CD14-positive monocyte (primary cell): Measurements from ENCODE around the gene MAP3K7. TPM values are rescaled to one million over a fixed set of nuclear protein-coding genes. Genes with fewer than 3 reads are reported as not detected.

Experiments
- DNase-seq, 3 donors: peaks; one replicate each; pipeline ENCODE4 v3.0.0-alpha.2; 2011 to 2022
- H2AFZ ChIP-seq: 2 replicates; pipeline ENCODE4 v1.6.0; 2012; ENCODE audit warnings: mild to moderate bottlenecking, low read depth, low read length, inconsistent platforms; ENCODE audit not compliant: insufficient read depth, poor library complexity, severe bottlenecking
- H3K27ac ChIP-seq, 2 donors: 1 replicate in 1 of 2; 2 replicates in 1 of 2; pipeline ENCODE4 v1.5.1; 2012 to 2013; ENCODE audit warnings: low read length in 2 of 2, control low read depth in 1 of 2, inconsistent platforms in 1 of 2, low read depth in 1 of 2, mild to moderate bottlenecking in 1 of 2
- H3K27me3 ChIP-seq, 2 donors: one replicate each; pipeline versions ENCODE4 v1.6.0 to v1.6.1; 2011 to 2013; ENCODE audit warnings: low read length in 2 of 2; ENCODE audit not compliant: control insufficient read depth in 2 of 2, insufficient read depth in 2 of 2
- H3K36me3 ChIP-seq, 2 donors: replicated peaks in 1 of 2; 1 replicate in 1 of 2; 2 replicates in 1 of 2; pipeline versions ENCODE4 v1.5.1 to v1.6.1; 2012 to 2013; ENCODE audit warnings: low read length in 2 of 2, control low read depth in 1 of 2, inconsistent platforms in 1 of 2, mild to moderate bottlenecking in 1 of 2; ENCODE audit not compliant: insufficient read depth in 2 of 2, control insufficient read depth in 1 of 2
- H3K4me1 ChIP-seq, 2 donors: 1 replicate in 1 of 2; 2 replicates in 1 of 2; pipeline versions ENCODE4 v1.5.1 to v1.6.1; 2012 to 2013; ENCODE audit warnings: low read length in 2 of 2, control low read depth in 1 of 2, inconsistent platforms in 1 of 2, mild to moderate bottlenecking in 1 of 2, moderate library complexity in 1 of 2; ENCODE audit not compliant: insufficient read depth in 2 of 2, control insufficient read depth in 1 of 2
- H3K4me2 ChIP-seq: replicated peaks from 2 replicates; pipeline ENCODE3; 2012; ENCODE audit warnings: low read length, moderate library complexity, mild to moderate bottlenecking; ENCODE audit not compliant: poor library complexity, severe bottlenecking; ENCODE audit errors: extremely low read depth
- H3K4me3 ChIP-seq, 3 experiments: fragments of 200-600 bp in 1 of 3; sonication (generic) in 1 of 3; replicated peaks in 1 of 3; 1 replicate in 2 of 3; 2 replicates in 1 of 3; pipeline ENCODE4 v1.5.1; 2011 to 2013; ENCODE audit warnings: low read length in 3 of 3, mild to moderate bottlenecking in 3 of 3, control low read depth in 2 of 3, low read depth in 2 of 3, inconsistent platforms in 1 of 3, moderate library complexity in 1 of 3
- H3K79me2 ChIP-seq: 2 replicates; pipeline ENCODE4 v1.6.0; 2012; ENCODE audit warnings: mild to moderate bottlenecking, control low read depth, inconsistent platforms, low read length, moderate library complexity; ENCODE audit not compliant: insufficient read depth
- H3K9ac ChIP-seq: 2 replicates; pipeline ENCODE4 v1.6.0; 2017; ENCODE audit warnings: low read length, mild to moderate bottlenecking; ENCODE audit not compliant: insufficient read depth, poor library complexity, severe bottlenecking
- H3K9me3 ChIP-seq, 2 donors: replicated peaks in 1 of 2; 1 replicate in 1 of 2; 2 replicates in 1 of 2; pipeline versions ENCODE4 v1.5.1 to v1.6.1; 2012 to 2013; ENCODE audit warnings: low read length in 2 of 2, control low read depth in 1 of 2; ENCODE audit not compliant: control insufficient read depth in 1 of 2, insufficient read depth in 1 of 2
- H4K20me1 ChIP-seq: 2 replicates; pipeline ENCODE4 v1.6.0; 2012; ENCODE audit warnings: mild to moderate bottlenecking, low read length, control low read depth, moderate library complexity; ENCODE audit not compliant: insufficient read depth
- H3K27ac Mint-ChIP-seq, 7 donors: one replicate each; pipeline ENCODE4 v1.8.0; 2020; ENCODE audit warnings: mild to moderate bottlenecking in 7 of 7, mixed read lengths in 7 of 7, moderate library complexity in 6 of 7, inconsistent platforms in 2 of 7
- H3K27me3 Mint-ChIP-seq, 3 donors: one replicate each; pipeline ENCODE4 v1.8.0; 2021 to 2022; ENCODE audit warnings: low read depth in 3 of 3, mild to moderate bottlenecking in 3 of 3, mixed read lengths in 3 of 3, moderate library complexity in 3 of 3, inconsistent platforms in 1 of 3
- H3K36me3 Mint-ChIP-seq, 2 donors: one replicate each; pipeline ENCODE4 v1.8.0; 2020; ENCODE audit warnings: mixed read lengths in 2 of 2, inconsistent platforms in 1 of 2, mild to moderate bottlenecking in 1 of 2
- H3K4me1 Mint-ChIP-seq: one replicate; pipeline ENCODE4 v1.8.0; 2020; ENCODE audit warnings: mild to moderate bottlenecking, mixed read lengths
- H3K4me3 Mint-ChIP-seq, 2 donors: one replicate each; pipeline ENCODE4 v1.8.0; 2020; ENCODE audit warnings: mild to moderate bottlenecking in 2 of 2, mixed read lengths in 2 of 2, moderate library complexity in 1 of 2
- H3K9me3 Mint-ChIP-seq, 7 donors: one replicate each; pipeline ENCODE4 v1.8.0; 2020 to 2022; ENCODE audit warnings: mixed read lengths in 7 of 7, mild to moderate bottlenecking in 6 of 7, moderate library complexity in 6 of 7, inconsistent platforms in 2 of 7
- CTCF ChIP-seq: fragments of 200-600 bp; IDR thresholded peaks from one replicate; pipeline ENCODE4 v1.8.0; 2022; ENCODE audit warnings: antibody characterized with exemption, mild to moderate bottlenecking
- WGBS: methylation state at CpG from one replicate; pipeline ENCODE4 v1.1.5; 2013; ENCODE audit warnings: missing lambda C conversion rate; ENCODE audit not compliant: insufficient coverage; 5-methylcytosine and 5-hydroxymethylcytosine counted together
- intact Hi-C, 2 donors: fragments of 100-400 bp; cut with micrococcal nuclease; formaldehyde crosslinking; loops; one replicate each; pipeline versions ENCODE4 v1.15.0 to v1.15.1; 2023
- polyA plus RNA-seq, 3 donors: library from polyadenylated mRNA; depleted of rRNA in 1 of 3; unstranded in 2 of 3; stranded (reverse) in 1 of 3; fragments of 300-500 nt in 2 of 3; fragments of >200 nt in 1 of 3; fragmentation: Illumina TruSeq in 2 of 3; gene quantifications; 1 replicate in 2 of 3; 2 replicates in 1 of 3; pipeline ENCODE4 v1.2.3, GENCODE V29; 2012 to 2021

The MAP3K7 gene
- polyA plus RNA-seq, 3 donors = 12.4 to 20.0 (median 15.3) TPM

- Histone ChIP-seq H3K36me3 (peaks cover 60 to 93% of the 10 kb centered on the region in 2 donors), H3K9me3 (no peaks in the 10 kb centered on the region), H2AFZ (no peak overlapping the region), H3K4me2 (no peak overlapping the region), H3K4me3 (no peak overlapping the region), H3K27ac (no peak overlapping the region), H4K20me1 (no peaks in the 10 kb centered on the region), H3K79me2 (no peaks in the 10 kb centered on the region), H3K27me3 (no peaks in the 10 kb centered on the region), H3K4me1 (no peaks in the 10 kb centered on the region), H3K9ac (no peak overlapping the region)
- Mint-ChIP-seq H3K27ac (no peak overlapping the region), H3K9me3 (no peaks in the 10 kb centered on the region), H3K27me3 (no peaks in the 10 kb centered on the region), H3K4me3 (no peak overlapping the region), H3K36me3 (peaks cover 54 to 56% of the 10 kb centered on the region in 2 donors), H3K4me1 (no peaks in the 10 kb centered on the region)
- DNase-seq = no peak
- WGBS = 100% methylated on average over 3 of the region's 6 CpGs
- no peak for TF ChIP-seq CTCF
- intact Hi-C loops = no loop called here
These were observed 70.7 kb downstream of the MAP3K7 start for GRCh38 chr6:90516074-90516660.

GRCh38 chr6:90514496-90514895 is 72.4 kb downstream of the MAP3K7 start:
- peaks cover 48 to 77% of the 10 kb centered on the region in 2 donors for H3K36me3 ChIP-seq
- Mint-ChIP-seq H3K9me3 (no peaks in the 10 kb centered on the region), H3K4me3 (no peak overlapping the region), H3K27me3 (no peaks in the 10 kb centered on the region), H3K4me1 (no peaks in the 10 kb centered on the region), H3K27ac (no peak overlapping the region), H3K36me3 (peaks cover 46 to 50% of the 10 kb centered on the region in 2 donors)
- H3K9me3 ChIP-seq = no peaks in the 10 kb centered on the region
- TF ChIP-seq CTCF = no peak
- H3K79me2 ChIP-seq = no peaks in the 10 kb centered on the region
- no peaks in the 10 kb centered on the region for H3K27me3 ChIP-seq
- no peak overlapping the region for H2AFZ ChIP-seq
- H3K4me1 ChIP-seq = no peaks in the 10 kb centered on the region
- H3K9ac ChIP-seq = no peak overlapping the region
- intact Hi-C loops = no loop called here
- no peaks in the 10 kb centered on the region for H4K20me1 ChIP-seq
- no peak overlapping the region for H3K4me3 ChIP-seq
- H3K4me2 ChIP-seq = no peak overlapping the region
- no peak overlapping the region for H3K27ac ChIP-seq
- DNase-seq = no peak
- 80% methylated on average over 3 of the region's 3 CpGs for WGBS
